HCT116 (cell line): ENCODE results near the gene KIF13A. TPM values are rescaled to one million over a fixed set of nuclear protein-coding genes. Genes with fewer than 3 reads are reported as not detected.
A peak's percentile ranks its signal among the peaks of the same experiment; 100 is the strongest.

Experiments used
- ATAC-seq: fragments of 200-7000 bp; cut with Tn5 transposase; 2 replicates; pipeline ENCODE4 v1.9.1; 2020; ENCODE audit warnings: mild to moderate bottlenecking, moderate library complexity
- BruUV-seq: library from RNA; stranded (reverse); fragments of 400-500 nt; replicated peaks from 2 replicates; lab custom pipeline; 2021; lab: Mats Ljungman, UMichigan
- CTCF ChIA-PET: fragments of 300-600 bp; sonication (Branson Sonifier 250); formaldehyde crosslinking; loops from one replicate; lab custom pipeline; 2021; ENCODE audit warnings: antibody characterized with exemption; lab: Charles Lee
- POLR2A ChIA-PET: fragments of 300-600, 350-600 bp; sonication (Branson Sonifier 250); formaldehyde crosslinking; loops from one replicate; lab custom pipeline; 2021; ENCODE audit warnings: antibody characterized with exemption; lab: Charles Lee
- RAD21 ChIA-PET, 2 experiments: fragments of 300-600 bp; sonication (Branson Sonifier 250); formaldehyde crosslinking; loops; one replicate each; lab custom pipeline; 2023; ENCODE audit warnings: low total read pairs in 2 of 2; ENCODE audit not compliant: uncharacterized antibody in 2 of 2, unreplicated experiment in 2 of 2, low non-redundant PET in 1 of 2; lab: Charles Lee
- DNase-seq: peaks from one replicate; pipeline ENCODE4 v3.0.0-alpha.2; 2010; ENCODE audit warnings: low read depth, low spot score
- H2AFZ ChIP-seq: fragments of 200-600 bp; shearing (Covaris generic), sonication (generic); 2 replicates; pipeline ENCODE4 v1.6.1; 2017; ENCODE audit warnings: low read depth, mixed run types, mixed read lengths, antibody characterized with exemption, low read length; ENCODE audit not compliant: poor library complexity, severe bottlenecking
- H3K27ac ChIP-seq: 2 replicates; pipeline ENCODE4 v1.5.1; 2012; ENCODE audit warnings: low read depth, low read length
- H3K27me3 ChIP-seq: fragments of 200-600 bp; sonication (generic); 2 replicates; pipeline ENCODE4 v1.6.1; 2016; ENCODE audit warnings: mixed run types, low read length, mixed read lengths; ENCODE audit not compliant: insufficient read depth
- H3K36me3 ChIP-seq, 2 experiments: fragments of 200-500 bp in 1 of 2; fragments of 200-600 bp in 1 of 2; sonication (Bioruptor generic) in 1 of 2; sonication (generic) in 1 of 2; 2 replicates each; pipeline versions ENCODE4 v1.5.1 to v1.6.1; 2014 to 2016; ENCODE audit warnings: low read length in 2 of 2, inconsistent platforms in 1 of 2, mixed read lengths in 1 of 2, mixed run types in 1 of 2; ENCODE audit not compliant: insufficient read depth in 2 of 2, control insufficient read depth in 1 of 2
- H3K4me1 ChIP-seq, 2 experiments: fragments of 200-600 bp in 1 of 2; sonication (generic) in 1 of 2; 2 replicates each; pipeline versions ENCODE4 v1.5.1 to v1.6.1; 2012 to 2017; ENCODE audit warnings: low read length in 2 of 2, inconsistent platforms in 1 of 2, mild to moderate bottlenecking in 1 of 2, mixed read lengths in 1 of 2, mixed run types in 1 of 2, moderate library complexity in 1 of 2; ENCODE audit not compliant: insufficient read depth in 2 of 2, control insufficient read depth in 1 of 2
- H3K4me2 ChIP-seq: fragments of 200-600 bp; sonication (generic); 2 replicates; pipeline ENCODE4 v1.6.1; 2017; ENCODE audit warnings: mixed run types, low read length, mixed read lengths
- H3K4me3 ChIP-seq, 2 experiments: fragments of 200-600 bp in 1 of 2; sonication (generic) in 1 of 2; replicated peaks in 1 of 2; 2 replicates each; pipeline ENCODE4 v1.5.1; 2011 to 2016; ENCODE audit warnings: low read length in 2 of 2, control low read depth in 1 of 2, low read depth in 1 of 2, mild to moderate bottlenecking in 1 of 2, mixed read lengths in 1 of 2, mixed run types in 1 of 2
- H3K79me2 ChIP-seq: fragments of 200-600 bp; sonication (generic); 2 replicates; pipeline ENCODE4 v1.6.1; 2017; ENCODE audit warnings: mild to moderate bottlenecking, mixed run types, low read length, moderate library complexity, mixed read lengths; ENCODE audit not compliant: insufficient read depth
- H3K9ac ChIP-seq: fragments of 200-600 bp; sonication (generic); 2 replicates; pipeline ENCODE4 v1.6.1; 2016; ENCODE audit warnings: low read length, mixed read lengths
- H3K9me2 ChIP-seq: fragments of 200-600 bp; sonication (generic), shearing (Covaris generic); 2 replicates; pipeline ENCODE4 v1.6.1; 2017; ENCODE audit warnings: mixed run types, mild to moderate bottlenecking, moderate library complexity; ENCODE audit not compliant: insufficient read depth
- H3K9me3 ChIP-seq, 2 experiments: fragments of 200-500 bp in 1 of 2; fragments of 200-600 bp in 1 of 2; sonication (Bioruptor generic) in 1 of 2; sonication (generic) in 1 of 2; 2 replicates each; pipeline ENCODE4 v1.6.1; 2014 to 2017; ENCODE audit warnings: low read length in 2 of 2, mixed read lengths in 2 of 2, inconsistent platforms in 1 of 2, low read depth in 1 of 2, mild to moderate bottlenecking in 1 of 2, mixed run types in 1 of 2, moderate library complexity in 1 of 2; ENCODE audit not compliant: control insufficient read depth in 1 of 2, insufficient read depth in 1 of 2
- H4K20me1 ChIP-seq: fragments of 200-600 bp; sonication (generic), shearing (Covaris generic); 2 replicates; pipeline ENCODE4 v1.6.1; 2017; ENCODE audit warnings: mixed run types, mild to moderate bottlenecking, moderate library complexity; ENCODE audit not compliant: insufficient read depth
- CBX3 ChIP-seq: IDR thresholded peaks from 2 replicates; pipeline ENCODE4 v1.6.1; 2012; ENCODE audit warnings: low read depth
- CEBPB ChIP-seq: IDR thresholded peaks from 2 replicates; pipeline ENCODE4 v1.6.1; 2012; ENCODE audit warnings: low read depth
- EGR1 ChIP-seq: IDR thresholded peaks from 2 replicates; pipeline ENCODE4 v1.6.1; 2012; ENCODE audit warnings: low read depth
- ELF1 ChIP-seq: IDR thresholded peaks from 2 replicates; pipeline ENCODE4 v1.6.1; 2012; ENCODE audit warnings: low read depth, borderline replicate concordance
- EZH2 ChIP-seq: fragments of 200-600 bp; sonication (generic); IDR thresholded peaks from 2 replicates; pipeline ENCODE4 v1.6.1; 2017; ENCODE audit warnings: antibody characterized with exemption, mixed run types
- POLR2A ChIP-seq: IDR thresholded peaks from 2 replicates; pipeline ENCODE4 v1.7.0; 2011; ENCODE audit warnings: borderline replicate concordance; ENCODE audit not compliant: insufficient read depth, insufficient read length; ENCODE audit errors: extremely low read depth
- POLR2AphosphoS5 ChIP-seq: IDR thresholded peaks from 2 replicates; pipeline ENCODE4 v1.6.1; 2011; ENCODE audit warnings: mild to moderate bottlenecking, low read depth, low read length, moderate library complexity
- SIN3A ChIP-seq: IDR thresholded peaks from 2 replicates; pipeline ENCODE4 v1.6.1; 2012; ENCODE audit warnings: low read depth
- SRF ChIP-seq: IDR thresholded peaks from 2 replicates; pipeline ENCODE4 v1.6.1; 2012; ENCODE audit warnings: low read depth
- TCF7L2 ChIP-seq: IDR thresholded peaks from 2 replicates; pipeline ENCODE4 v1.7.0; 2011; ENCODE audit warnings: borderline replicate concordance, inconsistent platforms; ENCODE audit not compliant: insufficient read depth, insufficient read length; ENCODE audit errors: extremely low read depth
- ZFX ChIP-seq: fragments of 450-650 bp; IDR thresholded peaks from 2 replicates; pipeline ENCODE4 v1.6.1; 2017
- ZNF274 ChIP-seq: fragments of 200-500 bp; sonication (Bioruptor generic); IDR thresholded peaks from 2 replicates; pipeline ENCODE4 v1.6.1; 2014; ENCODE audit warnings: mild to moderate bottlenecking, low read depth, low read length, inconsistent platforms
- intact Hi-C: fragments of 100-400 bp; cut with micrococcal nuclease; formaldehyde crosslinking; loops from 2 replicates; pipeline ENCODE4 v1.10.0; 2022
- total RNA-seq: library from RNA; stranded (reverse); gene quantifications from one replicate; pipeline ENCODE4 v1.2.1, GENCODE V29; 2021; ENCODE audit not compliant: unreplicated experiment
- TF ChIP-seq, protein P1 (sequence below), 3 experiments: fragments of 200-600 bp in 1 of 3; sonication (generic) in 1 of 3; IDR thresholded peaks in 2 of 3; conservative IDR thresholded peaks in 1 of 3; 2 replicates each; pipeline ENCODE4 v1.5.1; 2012 to 2017; ENCODE audit warnings: low read depth in 2 of 3, low read length in 2 of 3, antibody characterized with exemption in 1 of 3, borderline replicate concordance in 1 of 3, control low read depth in 1 of 3, mild to moderate bottlenecking in 1 of 3, mixed read lengths in 1 of 3, mixed run types in 1 of 3, moderate library complexity in 1 of 3; ENCODE audit not compliant: insufficient read depth in 1 of 3
- TF ChIP-seq, protein P2 (sequence below): IDR thresholded peaks from 2 replicates; pipeline ENCODE4 v1.6.1; 2011; ENCODE audit warnings: mild to moderate bottlenecking, low read length, moderate library complexity; ENCODE audit not compliant: insufficient replicate concordance; ENCODE audit errors: extremely low read depth
- TF ChIP-seq, protein P3 (sequence below): IDR thresholded peaks from 2 replicates; pipeline ENCODE4 v1.6.1; 2012; ENCODE audit warnings: low read depth
- TF ChIP-seq, protein P4 (sequence below): IDR thresholded peaks from 2 replicates; pipeline ENCODE4 v1.6.1; 2012

Gene KIF13A
- total RNA-seq, 1 experiment from 2014 or later, result 23.1 TPM

DNA sequence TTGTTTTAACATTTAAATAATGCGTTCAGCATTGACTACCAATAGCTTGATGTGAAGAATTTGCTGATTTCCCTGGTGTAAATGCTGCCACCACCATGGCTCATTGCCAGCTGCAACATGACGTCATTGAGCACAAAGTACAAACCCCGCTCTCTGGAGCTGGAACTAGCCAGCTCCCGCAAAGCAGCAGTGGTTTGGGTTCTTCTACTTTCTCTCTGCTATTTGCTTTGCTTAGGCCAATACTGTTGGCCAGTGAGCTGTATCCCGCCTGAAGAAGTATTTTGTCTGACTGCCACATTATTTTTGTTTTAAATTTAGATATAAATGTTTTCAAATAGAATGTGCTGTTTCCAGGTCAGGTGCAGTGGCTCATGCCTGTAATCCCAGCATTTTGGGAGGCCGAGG, 47.4 kb upstream of the KIF13A start:
- DNase-seq (peak; percentile 12), ATAC-seq (no peak)
- ChIA-PET RAD21 (no interaction called here), CTCF (no interaction called here), POLR2A (no interaction called here)
- Histone ChIP-seq H3K9ac (no peak overlapping the region), H3K4me2 (no peak overlapping the region), H3K9me3 (no peaks in the 10 kb centered on the region), H3K79me2 (no peaks in the 10 kb centered on the region), H3K4me1 (no peaks in the 10 kb centered on the region), H3K36me3 (no peaks in the 10 kb centered on the region), H2AFZ (no peak overlapping the region), H3K9me2 (no peaks in the 10 kb centered on the region), H3K4me3 (no peak overlapping the region), H3K27me3 (no peaks in the 10 kb centered on the region), H4K20me1 (no peaks in the 10 kb centered on the region), H3K27ac (no peak overlapping the region)
- no TSS peak for BruUV-seq
- TF ChIP-seq, protein P1, sequence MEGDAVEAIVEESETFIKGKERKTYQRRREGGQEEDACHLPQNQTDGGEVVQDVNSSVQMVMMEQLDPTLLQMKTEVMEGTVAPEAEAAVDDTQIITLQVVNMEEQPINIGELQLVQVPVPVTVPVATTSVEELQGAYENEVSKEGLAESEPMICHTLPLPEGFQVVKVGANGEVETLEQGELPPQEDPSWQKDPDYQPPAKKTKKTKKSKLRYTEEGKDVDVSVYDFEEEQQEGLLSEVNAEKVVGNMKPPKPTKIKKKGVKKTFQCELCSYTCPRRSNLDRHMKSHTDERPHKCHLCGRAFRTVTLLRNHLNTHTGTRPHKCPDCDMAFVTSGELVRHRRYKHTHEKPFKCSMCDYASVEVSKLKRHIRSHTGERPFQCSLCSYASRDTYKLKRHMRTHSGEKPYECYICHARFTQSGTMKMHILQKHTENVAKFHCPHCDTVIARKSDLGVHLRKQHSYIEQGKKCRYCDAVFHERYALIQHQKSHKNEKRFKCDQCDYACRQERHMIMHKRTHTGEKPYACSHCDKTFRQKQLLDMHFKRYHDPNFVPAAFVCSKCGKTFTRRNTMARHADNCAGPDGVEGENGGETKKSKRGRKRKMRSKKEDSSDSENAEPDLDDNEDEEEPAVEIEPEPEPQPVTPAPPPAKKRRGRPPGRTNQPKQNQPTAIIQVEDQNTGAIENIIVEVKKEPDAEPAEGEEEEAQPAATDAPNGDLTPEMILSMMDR (IDR thresholded peaks at IDR 0.05 in 2 of 3, conservative IDR thresholded peaks at IDR 0.05 in 1 of 3; ENCODE audit: borderline replicate concordance in 1 of 3, insufficient read depth in 1 of 3, low read depth in 2 of 3, low read length in 2 of 3), result no peak
- TF ChIP-seq TCF7L2 (no peak), ELF1 (no peak), ZFX (no peak), ZNF274 (no peak), EGR1 (no peak), SIN3A (no peak), CBX3 (no peak), POLR2AphosphoS5 (no peak), CEBPB (no peak), SRF (no peak), POLR2A (no peak), EZH2 (no peak)
- TF ChIP-seq, protein P2, sequence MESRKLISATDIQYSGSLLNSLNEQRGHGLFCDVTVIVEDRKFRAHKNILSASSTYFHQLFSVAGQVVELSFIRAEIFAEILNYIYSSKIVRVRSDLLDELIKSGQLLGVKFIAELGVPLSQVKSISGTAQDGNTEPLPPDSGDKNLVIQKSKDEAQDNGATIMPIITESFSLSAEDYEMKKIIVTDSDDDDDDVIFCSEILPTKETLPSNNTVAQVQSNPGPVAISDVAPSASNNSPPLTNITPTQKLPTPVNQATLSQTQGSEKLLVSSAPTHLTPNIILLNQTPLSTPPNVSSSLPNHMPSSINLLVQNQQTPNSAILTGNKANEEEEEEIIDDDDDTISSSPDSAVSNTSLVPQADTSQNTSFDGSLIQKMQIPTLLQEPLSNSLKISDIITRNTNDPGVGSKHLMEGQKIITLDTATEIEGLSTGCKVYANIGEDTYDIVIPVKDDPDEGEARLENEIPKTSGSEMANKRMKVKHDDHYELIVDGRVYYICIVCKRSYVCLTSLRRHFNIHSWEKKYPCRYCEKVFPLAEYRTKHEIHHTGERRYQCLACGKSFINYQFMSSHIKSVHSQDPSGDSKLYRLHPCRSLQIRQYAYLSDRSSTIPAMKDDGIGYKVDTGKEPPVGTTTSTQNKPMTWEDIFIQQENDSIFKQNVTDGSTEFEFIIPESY, result no peak
- TF ChIP-seq, protein P3, sequence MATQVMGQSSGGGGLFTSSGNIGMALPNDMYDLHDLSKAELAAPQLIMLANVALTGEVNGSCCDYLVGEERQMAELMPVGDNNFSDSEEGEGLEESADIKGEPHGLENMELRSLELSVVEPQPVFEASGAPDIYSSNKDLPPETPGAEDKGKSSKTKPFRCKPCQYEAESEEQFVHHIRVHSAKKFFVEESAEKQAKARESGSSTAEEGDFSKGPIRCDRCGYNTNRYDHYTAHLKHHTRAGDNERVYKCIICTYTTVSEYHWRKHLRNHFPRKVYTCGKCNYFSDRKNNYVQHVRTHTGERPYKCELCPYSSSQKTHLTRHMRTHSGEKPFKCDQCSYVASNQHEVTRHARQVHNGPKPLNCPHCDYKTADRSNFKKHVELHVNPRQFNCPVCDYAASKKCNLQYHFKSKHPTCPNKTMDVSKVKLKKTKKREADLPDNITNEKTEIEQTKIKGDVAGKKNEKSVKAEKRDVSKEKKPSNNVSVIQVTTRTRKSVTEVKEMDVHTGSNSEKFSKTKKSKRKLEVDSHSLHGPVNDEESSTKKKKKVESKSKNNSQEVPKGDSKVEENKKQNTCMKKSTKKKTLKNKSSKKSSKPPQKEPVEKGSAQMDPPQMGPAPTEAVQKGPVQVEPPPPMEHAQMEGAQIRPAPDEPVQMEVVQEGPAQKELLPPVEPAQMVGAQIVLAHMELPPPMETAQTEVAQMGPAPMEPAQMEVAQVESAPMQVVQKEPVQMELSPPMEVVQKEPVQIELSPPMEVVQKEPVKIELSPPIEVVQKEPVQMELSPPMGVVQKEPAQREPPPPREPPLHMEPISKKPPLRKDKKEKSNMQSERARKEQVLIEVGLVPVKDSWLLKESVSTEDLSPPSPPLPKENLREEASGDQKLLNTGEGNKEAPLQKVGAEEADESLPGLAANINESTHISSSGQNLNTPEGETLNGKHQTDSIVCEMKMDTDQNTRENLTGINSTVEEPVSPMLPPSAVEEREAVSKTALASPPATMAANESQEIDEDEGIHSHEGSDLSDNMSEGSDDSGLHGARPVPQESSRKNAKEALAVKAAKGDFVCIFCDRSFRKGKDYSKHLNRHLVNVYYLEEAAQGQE, result no peak
- TF ChIP-seq, protein P4, sequence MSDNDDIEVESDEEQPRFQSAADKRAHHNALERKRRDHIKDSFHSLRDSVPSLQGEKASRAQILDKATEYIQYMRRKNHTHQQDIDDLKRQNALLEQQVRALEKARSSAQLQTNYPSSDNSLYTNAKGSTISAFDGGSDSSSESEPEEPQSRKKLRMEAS, result no peak
- intact Hi-C loops, result no loop called here
